SHP77 (cell line): ENCODE results near the gene PLAC8.
"Not testable (repeated sequence)": the region's sequence is repeated elsewhere in the genome, so short reads cannot be mapped to it uniquely, and the experiment has no call there.

Experiments used
- DNase-seq, 2 experiments: peaks; one replicate each; lab custom pipeline; 2025; lab: John Stamatoyannopoulos, UW

PLAC8 gene

GRCh38 chr4:83067058-83067639 is 47.4 kb downstream of the PLAC8 start:
- no peak for DNase-seq

- no peak for DNase-seq
These were observed 49.3 kb downstream of the PLAC8 start for GRCh38 chr4:83065266-83065665.

GRCh38 chr4:83062739-83063138 is 51.8 kb downstream of the PLAC8 start:
- no peak for DNase-seq

GRCh38 chr4:83054928-83055327 is 59.6 kb downstream of the PLAC8 start:
- peak in 1 of 2 experiments; percentile 2 for DNase-seq

GRCh38 chr4:83048781-83049180 is 65.7 kb downstream of the PLAC8 start:
- DNase-seq, result not testable (repeated sequence)

- DNase-seq, result no peak
These were observed 67.6 kb downstream of the PLAC8 start for GRCh38 chr4:83046693-83047473.

GRCh38 chr4:83043801-83044407 is 70.6 kb downstream of the PLAC8 start:
- no peak for DNase-seq

GRCh38 chr4:83043157-83043556 is 71.4 kb downstream of the PLAC8 start:
- not testable (repeated sequence) for DNase-seq

- DNase-seq, result no peak
These were observed 74.3 kb downstream of the PLAC8 start for GRCh38 chr4:83040269-83040668.
